ENCODE results near the gene UBE2R2.
"Not testable (repeated sequence)": the region's sequence is repeated elsewhere in the genome, so short reads cannot be mapped to it uniquely, and the experiment has no call there.

Gene UBE2R2

DNA sequence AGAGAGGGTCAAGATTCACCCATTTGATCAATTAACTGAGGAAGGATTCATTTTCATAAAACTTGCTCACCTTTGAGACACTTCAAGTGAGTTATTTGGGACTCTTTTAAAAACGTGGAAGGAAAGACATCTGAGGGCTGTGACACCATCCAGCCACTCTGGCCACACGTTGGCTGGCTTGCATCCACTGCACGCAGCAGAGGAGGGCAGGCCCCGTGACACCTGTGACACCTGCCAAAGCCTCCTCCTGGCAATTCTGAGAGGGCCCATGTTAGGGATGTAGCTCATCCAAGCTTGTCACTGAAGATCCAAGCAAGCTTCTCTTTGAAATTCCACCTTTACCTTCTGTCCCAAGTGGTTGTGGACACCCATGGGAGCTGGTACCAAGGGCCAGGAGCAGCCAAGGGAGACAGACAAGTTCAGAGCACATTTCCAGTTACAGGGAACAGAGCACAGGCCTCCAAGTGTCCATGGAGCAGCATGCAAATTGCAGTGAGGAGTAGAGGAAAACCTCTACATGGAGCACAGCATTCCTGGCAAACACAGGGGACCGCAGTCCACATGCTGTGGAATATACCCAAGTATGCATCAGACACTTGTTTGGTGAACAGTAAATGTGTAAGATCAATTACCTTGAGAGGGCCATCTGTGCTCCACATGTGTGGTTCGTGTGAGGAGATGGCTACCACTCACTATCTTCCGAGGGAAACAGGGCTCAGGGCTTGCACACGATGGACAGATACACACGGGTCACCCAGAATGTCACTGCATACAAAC is 16.8 kb upstream of the UBE2R2 start:
- DNase-seq, result no peak

DNA sequence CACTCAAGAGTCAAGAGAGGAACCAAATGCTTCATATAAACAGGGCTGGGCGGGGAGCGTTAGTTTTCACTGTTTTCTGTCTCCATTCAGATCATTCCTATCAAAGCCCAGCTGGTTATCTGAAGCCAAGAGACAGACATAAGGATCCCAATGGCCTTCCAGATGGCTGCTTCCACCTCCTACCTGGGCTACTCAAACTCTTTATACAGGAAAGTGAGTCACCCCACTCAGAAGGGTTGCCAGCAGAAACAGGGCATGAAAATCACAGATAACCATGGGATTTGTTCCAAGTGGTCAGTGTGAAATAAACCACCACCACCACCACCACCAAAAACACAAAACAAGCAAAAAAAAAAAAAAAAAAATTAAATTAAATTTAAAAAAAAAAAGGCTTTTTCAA is 16.1 kb upstream of the UBE2R2 start:
- no peak for DNase-seq

DNA sequence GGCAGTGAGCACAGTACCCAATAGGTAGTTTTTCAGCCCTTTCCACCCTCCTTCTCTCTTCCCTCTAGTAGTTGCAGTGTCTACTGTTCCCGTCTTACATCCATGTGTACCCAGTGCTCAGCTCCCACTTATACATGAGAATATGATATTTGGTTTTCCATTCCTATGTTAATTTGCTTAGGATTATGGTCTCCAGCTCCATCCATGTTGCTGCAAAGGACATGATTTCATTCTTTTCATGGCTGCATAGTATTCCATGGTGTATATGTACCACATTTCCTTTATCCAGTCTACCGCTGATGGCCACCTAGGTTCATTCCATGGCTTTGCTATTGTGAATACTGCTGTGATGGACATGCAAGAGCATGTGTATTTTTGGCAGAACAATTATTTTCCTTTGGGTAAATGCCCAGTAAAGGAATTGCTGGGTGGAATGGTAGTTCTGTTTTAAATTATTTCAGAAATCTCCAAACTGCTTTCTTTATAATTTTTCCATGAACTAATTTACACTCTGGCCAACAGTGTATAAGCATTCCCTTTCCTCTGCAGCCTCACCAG is 14.9 kb upstream of the UBE2R2 start:
- not testable (repeated sequence) for DNase-seq

DNA sequence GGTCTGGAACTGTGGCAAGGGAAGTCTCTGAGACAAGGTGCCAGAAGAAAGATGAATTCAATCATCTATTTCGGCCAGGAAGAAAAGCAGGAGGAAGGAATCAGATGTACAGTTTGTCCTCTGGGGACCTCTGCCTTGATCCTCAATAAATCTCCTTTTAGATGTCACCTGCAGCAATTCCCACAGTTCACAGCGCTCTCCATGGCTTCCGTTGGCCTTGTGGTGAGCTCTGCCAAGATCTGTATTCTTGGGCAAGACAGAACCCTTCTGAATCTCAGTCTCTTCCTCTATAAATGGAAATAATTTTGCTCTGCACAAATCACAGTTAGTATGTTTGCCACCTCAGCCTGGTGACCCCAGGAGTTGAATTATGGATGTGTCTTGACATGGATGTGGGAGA is 12.8 kb upstream of the UBE2R2 start:
- DNase-seq, result not testable (repeated sequence)

DNA sequence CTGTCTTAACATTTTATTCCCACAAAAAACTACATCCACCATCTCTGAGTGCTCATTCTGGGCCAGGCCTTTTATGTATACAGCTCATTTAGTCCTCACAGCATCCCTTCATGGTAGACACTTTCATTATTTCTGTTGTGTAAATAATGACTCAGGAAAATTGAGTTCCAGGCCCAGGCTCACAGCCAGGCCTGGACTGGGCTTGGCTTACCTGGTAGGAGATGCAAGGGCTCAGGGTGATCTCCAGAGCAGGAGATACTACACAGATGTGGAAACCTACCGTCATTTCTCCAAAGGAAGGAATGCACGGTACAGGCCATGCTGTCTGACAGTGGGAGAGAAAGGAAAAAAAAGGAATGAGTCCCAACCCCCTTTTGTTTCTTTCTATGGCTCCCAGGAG is 9.8 kb upstream of the UBE2R2 start:
- DNase-seq, result not testable (repeated sequence)

DNA sequence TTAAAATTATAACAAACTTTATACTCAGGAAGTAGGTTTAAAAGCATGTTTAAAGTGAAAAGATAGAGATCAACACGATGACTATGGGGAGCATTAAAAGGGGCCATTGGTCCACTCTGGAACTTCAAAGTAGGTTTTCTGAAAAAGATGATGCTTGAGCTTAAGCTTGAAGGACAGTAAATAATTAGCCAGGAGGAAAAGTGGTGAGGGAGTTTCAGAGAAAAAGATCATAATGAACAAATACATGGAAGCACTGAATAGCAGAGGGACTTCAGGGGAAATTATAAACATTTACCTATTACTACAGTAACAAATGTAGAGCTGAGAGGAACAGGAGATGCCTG is 8.0 kb upstream of the UBE2R2 start:
- DNase-seq, result not testable (repeated sequence)

DNA sequence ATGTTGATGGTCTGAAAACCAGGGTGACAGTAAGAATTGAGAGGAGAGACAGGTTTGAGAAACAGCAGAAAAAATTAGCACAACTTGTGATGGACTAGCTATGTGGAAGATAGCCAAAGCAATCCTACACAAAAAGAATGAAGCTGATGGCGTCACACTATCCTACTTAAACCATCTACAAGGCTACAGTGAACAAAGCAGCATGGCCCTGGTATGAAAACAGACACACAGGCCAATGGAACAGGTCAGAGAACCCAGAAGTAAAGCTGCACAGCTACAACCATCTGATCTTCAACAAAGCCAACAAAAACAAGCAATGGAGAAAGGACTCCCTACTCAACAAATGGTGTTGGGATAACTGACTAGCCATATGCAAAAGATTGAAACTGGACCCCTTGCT is 7.5 kb upstream of the UBE2R2 start:
- no peak for DNase-seq

DNA sequence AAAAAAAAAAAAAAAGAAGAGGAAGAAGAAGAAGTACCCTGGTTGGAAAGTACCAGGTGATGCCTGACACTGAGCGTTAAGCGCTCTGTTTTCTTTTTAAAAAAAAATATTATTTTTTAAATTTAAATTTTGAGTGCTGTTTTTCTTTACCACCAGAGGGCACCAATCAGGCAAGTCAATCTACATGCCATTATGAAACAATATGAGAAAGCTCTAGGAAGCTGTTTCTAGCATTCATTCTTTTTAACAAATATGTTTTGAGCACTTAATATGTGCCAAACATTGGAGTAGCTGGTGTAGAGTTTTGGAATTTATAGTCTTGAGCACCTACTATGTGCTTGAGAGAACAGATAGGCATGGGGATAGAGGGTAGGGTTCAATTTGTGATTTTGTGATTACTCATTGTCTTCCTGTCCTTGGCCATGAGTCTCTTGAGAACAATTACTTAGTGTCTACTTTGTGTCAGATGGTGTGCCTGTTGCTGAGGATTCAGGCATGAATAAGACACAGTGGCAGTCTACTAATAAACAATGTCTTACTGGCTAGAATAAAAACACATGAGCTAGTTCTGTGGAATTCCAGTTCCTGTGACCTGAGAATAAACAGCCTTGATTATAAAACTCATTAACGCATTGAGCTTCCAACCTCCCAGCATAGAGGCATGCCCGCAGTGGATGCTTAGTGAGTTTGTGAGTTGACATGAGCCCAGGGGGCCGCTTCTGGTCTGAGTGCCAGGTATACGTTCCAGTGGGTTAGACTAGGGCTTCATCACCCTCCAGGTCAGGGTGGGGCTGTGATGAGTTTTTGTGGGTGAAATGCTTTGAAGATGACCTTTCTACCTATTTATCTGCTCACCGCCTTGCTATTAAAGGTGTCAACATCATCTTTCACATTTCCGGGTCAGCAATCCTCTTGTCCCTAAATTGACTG is 3.0 kb upstream of the UBE2R2 start:
- peak; percentile 73 for DNase-seq

DNA sequence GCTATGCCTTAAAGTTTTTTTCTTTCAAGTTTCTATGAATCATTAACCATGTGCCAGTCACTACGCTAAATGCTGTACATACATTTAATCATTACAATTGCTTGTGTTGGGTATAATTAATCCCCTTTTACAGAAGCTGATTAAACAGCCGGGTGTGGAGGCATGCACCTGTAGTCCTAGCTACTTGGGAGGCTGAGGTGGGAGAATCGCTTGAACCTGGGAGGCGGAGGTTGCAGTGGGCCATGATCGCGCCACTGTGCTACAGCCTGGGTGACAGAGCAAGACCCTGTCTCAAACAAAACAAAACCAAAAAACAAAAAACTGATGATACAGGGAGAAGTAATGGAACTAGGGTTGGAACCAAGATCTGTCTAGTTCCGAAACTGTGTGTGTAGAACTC is 1.2 kb upstream of the UBE2R2 start:
- DNase-seq, result no peak

DNA sequence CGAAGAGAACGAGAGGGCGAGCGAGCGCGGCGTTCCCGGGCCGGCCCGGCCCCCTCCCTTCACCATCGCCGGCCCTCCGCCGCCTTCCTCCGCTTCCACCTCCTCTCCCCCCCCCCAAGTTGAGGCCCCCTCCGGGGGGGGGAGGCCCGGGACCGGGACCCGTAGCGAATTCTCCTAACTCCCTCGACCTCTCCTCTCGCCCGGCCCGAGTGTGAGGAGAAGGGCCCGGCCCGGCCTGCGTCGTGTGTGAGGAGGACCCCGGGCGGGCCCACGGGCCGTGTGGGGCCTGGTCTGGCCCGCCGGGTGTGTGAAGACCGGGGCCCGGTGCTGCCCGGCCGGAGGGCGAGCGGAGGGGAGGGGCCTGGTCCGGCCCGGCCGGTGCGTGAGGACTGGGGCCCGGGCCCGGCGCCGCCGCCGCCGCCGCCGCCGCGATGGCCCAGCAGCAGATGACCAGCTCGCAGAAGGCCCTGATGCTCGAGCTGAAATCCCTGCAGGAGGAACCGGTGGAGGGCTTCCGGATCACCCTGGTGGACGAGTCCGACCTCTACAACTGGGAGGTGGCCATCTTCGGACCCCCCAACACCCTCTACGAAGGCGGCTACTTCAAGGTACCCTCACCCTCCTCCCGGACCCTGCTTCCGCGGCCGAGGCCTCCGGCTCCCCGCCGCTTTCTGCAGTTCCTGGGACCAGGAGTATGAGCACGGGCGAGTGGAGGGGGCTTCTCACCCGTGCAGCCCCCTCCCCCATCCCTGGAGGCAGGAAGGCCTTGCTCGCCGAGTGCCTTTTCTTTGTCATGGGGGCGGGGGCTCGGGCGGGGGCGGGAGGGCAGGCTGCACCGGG is 587 bp downstream of the UBE2R2 start:
- DNase-seq, result peak; percentile 80

DNA sequence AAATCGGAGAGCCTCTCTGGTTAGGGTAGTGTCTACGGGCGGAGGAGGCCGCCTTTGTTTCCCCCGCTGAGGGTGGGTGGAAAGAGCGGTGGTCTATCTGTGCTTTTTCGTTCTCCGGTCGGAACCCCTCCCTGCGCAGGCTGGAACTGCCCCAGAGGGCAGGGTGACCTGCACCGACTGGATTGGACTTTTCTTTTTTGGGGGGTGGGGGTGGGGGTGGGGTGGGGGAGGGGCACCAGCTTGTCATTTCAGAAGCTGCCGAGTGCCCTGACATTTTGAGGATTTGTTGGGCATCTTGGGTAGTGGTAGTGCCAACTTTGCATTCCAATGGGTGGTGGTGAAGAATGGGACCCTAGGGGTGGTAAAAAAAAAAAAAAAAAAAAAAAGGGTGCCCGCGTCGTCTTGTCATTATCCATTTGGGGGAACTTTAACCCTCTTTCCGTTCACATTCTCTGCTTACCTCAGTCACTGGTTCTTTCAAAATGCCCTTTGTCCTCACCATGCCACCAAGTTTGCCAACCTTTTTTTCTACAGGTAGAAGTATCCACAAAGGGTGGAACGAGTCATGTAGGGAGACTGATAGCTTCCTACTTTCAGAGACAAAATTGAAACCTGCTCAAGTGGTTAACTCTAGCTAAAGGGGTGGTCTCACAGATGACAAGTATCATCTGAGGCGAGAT is 1.3 kb downstream of the UBE2R2 start:
- DNase-seq, result peak; percentile 12

DNA sequence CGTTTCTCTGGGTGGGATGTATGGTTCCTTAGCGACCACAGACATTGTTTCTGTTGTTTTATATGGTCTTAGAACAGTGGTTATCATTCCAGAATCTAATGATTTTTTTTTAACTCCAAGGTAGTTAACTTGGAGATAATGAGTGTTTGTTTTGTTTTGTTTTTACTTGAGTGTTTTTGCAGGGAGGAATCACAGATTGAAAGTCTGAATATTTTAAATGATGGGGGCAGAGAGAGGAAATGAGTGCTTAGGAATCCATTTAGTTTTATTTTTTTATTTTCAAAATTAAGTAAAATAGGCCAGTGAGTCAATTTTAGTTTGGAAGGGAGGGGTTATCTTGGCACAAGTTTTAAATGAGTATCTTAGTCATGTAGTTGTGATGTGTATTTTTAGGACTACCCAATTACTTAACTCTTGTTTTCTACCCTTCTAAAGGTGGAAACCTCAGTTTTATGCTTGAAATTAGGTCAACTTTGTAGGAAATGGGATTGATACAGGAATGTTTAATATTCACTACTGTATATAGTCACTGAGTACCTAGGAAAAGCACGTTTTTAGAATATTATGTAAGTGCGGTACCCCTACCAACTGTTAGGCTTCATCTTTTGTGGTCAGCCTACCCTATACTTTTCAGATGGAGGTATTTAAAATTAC is 2.0 kb downstream of the UBE2R2 start:
- peak; percentile 30 for DNase-seq

DNA sequence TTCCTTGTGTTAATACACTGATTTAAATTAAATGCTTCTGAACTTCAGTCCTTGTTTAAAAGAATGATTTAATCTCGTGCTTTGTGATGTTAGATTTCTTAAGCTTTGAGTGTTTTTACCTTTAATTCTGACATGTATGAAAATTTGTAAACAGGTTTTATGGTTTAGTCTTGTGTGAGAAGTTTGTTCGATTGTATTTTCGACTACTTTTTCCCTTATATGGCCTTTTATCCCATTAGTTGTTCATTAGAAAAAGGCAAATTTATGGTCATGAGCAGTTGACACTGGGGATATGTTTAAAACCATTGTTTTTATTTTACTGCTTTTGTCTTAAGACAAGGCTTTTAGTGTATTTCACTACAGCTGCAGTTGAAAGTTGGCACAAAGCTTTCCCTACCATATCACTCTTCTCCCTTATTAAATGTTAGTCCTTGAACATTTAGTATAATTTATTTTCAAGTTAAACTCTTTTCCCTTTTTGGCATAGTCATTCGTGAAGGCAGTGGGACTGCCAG is 3.3 kb downstream of the UBE2R2 start:
- no peak for DNase-seq

DNA sequence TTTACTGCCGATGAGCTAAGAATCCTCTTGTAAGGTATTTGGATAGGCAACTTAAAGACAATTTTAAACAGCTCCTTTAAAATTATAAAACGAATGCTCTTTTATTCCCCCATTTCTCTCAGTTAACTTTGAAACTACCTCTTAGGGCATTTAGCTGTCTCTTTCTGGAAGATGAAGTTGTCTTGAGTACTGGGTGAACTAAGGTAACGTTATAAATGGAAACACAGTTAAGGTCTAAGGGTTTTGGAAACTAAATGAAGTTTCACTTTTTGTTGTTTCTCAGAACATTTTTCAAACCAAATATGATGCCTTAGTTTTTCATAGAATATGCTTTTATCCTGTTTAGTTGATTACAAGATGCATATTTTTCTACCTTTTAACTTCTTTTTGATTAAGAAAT is 6.8 kb downstream of the UBE2R2 start:
- no peak for DNase-seq

DNA sequence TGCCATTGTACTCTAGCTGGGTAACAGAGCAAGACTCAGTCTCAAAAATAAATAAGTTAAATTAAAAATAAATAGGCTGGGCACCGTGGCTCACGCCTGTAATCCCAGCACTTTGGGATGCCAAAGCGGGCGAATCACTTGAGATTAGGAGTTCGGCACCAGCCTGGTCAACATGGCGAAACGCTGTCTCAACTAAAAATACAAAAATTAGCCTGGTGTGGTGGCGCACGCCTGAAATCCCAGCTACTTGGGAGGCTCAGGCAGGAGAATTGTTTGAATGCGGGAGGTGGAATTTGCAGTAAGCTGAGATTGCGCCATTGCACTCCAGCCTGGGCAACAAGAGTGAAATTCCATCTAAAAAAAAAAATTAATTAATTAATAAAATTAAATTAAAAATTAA is 10.3 kb downstream of the UBE2R2 start:
- not testable (repeated sequence) for DNase-seq

DNA sequence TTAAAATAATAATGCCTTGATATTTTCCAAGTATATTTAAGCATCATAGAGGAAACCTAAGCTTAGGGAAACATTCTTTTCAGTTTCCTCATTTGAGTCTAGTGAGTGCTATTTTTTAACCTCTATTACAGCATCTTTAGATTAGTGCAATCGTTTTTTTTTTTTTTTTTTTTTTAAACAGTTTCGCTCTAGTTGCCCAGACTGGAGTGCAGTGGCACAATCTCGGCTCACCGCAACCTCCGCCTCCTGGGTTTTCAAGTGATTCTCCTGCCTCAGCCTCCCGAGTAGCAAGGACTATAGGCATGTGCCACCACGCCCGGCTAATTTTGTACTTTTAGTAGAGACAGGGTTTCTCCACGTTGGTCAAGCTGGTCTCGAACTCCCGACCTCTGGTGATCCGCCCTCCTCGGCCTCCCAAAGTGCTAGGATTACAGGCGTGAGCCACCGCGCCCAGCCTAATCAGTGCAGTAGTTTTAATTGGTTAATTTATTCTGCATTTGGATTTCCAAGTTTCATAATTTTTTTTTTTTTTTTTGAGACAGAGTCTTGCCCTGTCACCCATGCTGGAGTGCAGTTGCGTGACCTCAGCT is 12.8 kb downstream of the UBE2R2 start:
- not testable (repeated sequence) for DNase-seq

DNA sequence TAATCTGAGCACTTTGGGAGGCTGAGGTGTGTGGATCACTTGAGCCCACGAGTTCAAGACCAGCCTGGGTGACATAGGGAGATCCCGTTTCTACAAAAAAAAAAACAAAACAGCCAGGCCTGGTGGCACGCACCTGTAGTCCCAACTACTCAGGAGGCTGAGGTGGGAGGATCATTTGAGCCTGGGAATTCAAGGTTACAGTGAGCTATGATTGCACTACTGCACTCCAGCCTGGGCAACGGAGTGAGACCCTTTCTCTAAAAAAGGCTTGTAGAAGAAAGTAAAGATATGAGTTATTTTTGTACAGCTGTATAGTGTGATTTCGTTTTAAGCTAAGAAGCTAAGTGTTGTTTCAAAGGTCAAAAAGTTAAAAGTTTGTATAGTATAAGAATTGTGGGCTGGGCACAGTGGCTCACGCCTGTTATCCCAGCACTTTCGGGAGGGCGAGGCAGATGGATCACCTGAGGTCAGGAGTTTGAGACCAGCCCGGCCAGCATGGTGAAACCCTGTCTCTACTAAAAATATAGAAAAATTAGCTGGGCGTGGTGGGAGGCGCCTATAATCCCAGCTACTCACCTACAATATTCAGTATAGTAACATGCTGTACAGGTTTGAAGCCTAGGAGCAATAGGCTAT is 18.8 kb downstream of the UBE2R2 start:
- no peak for DNase-seq

DNA sequence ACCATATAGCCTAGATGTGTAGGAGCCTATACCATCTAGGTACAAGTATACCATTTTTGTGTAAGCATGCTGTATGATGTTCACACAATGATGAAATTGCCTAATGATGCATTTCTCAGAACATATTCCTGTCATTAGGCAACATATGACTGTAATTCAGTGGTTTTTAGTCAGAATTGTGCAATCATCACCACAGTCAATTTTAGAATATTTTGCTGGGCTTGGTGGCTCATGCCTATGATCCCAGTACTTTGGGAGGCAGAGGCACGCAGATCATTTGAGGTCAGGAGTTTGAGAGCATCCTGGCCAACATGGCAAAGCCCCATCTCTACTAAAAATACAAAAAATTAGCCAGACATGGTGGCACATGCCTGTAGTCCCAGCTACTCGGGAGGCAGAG is 19.3 kb downstream of the UBE2R2 start:
- peak; percentile 93 for DNase-seq

DNA sequence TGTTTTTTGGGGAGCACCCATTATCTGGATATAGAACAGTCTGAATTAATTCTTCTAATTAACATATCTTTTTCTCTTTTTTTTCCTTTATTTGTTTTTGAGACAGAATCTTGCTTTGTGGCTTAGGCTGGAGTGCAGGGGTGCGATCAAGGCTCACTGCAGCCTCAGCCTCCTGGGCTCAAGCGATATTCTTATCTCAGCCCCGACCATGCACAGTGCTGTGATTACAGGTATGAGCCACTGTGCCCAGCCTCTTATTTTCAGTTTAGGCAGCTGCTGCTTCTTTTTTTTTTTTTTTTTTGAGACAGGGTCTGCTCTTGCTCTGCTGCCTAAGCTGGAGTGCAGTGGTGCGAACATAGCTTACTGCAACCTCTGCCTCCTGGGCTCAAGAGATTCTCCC is 20.2 kb downstream of the UBE2R2 start:
- DNase-seq, result no peak

DNA sequence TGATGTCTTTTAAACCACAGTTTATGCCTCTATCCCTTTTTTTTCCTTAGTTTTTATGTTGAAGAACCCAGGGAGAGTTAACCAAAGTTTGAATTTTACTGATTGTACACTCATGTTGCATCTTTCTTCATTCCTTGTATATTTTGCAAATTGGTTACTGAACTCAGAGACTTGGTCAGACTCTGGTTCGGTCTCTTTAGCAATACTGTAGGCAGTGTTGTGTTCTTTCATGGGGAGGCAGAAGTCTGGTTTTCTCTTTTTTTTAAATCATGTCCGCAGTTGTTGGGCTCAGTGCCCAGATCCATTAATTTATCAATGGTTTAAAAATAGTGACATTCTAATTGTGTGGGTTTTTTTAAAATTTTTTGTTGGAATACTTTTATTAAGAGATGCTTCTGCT is 23.4 kb downstream of the UBE2R2 start:
- DNase-seq, result no peak

Data from EL (cell line).